MCF 10A (cell line): ENCODE measurements around the gene ZNF532. TPM values are rescaled to one million over a fixed set of nuclear protein-coding genes. Genes with fewer than 3 reads are reported as not detected.

ENCODE experiments used
- BruUV-seq: library from RNA; stranded (reverse); fragments of 400-500 nt; replicated peaks from 2 replicates; lab custom pipeline; 2021; lab: Mats Ljungman, UMichigan
- CTCF ChIA-PET: fragments of 300-600 bp; sonication (Branson Sonifier 250); formaldehyde crosslinking; extraction: SDS; loops from one replicate; lab custom pipeline; 2021; ENCODE audit warnings: antibody characterized with exemption, inconsistent platforms; lab: Yijun Ruan, JAX
- POLR2A ChIA-PET: fragments of 300-600, 350-650 bp; sonication (Branson Sonifier 250); formaldehyde crosslinking; extraction: SDS; loops from one replicate; lab custom pipeline; 2020; ENCODE audit warnings: antibody characterized with exemption, inconsistent platforms; lab: Yijun Ruan, JAX
- DNase-seq: peaks from one replicate; pipeline ENCODE4 v3.0.0-alpha.2; 2018; ENCODE audit not compliant: unreplicated experiment
- H3K27ac Mint-ChIP-seq: one replicate; pipeline ENCODE4 v1.8.0; 2022; ENCODE audit warnings: mild to moderate bottlenecking, low read depth, mixed read lengths; ENCODE audit not compliant: unreplicated experiment
- H3K27me3 Mint-ChIP-seq: one replicate; pipeline ENCODE4 v1.8.0; 2022; ENCODE audit warnings: mixed read lengths; ENCODE audit not compliant: insufficient read depth, unreplicated experiment
- H3K36me3 Mint-ChIP-seq: one replicate; pipeline ENCODE4 v1.8.0; 2022; ENCODE audit warnings: mild to moderate bottlenecking, moderate library complexity, mixed read lengths; ENCODE audit not compliant: insufficient read depth, unreplicated experiment
- H3K4me1 Mint-ChIP-seq: one replicate; pipeline ENCODE4 v1.8.0; 2022; ENCODE audit warnings: mixed read lengths; ENCODE audit not compliant: insufficient read depth, unreplicated experiment
- H3K4me3 Mint-ChIP-seq: one replicate; pipeline ENCODE4 v1.8.0; 2022; ENCODE audit warnings: mild to moderate bottlenecking, moderate library complexity, mixed read lengths; ENCODE audit not compliant: unreplicated experiment
- H3K9me3 Mint-ChIP-seq: one replicate; pipeline ENCODE4 v1.8.0; 2022; ENCODE audit warnings: mixed read lengths; ENCODE audit not compliant: unreplicated experiment
- intact Hi-C: fragments of 100-400 bp; cut with micrococcal nuclease; formaldehyde crosslinking; loops from 2 replicates; pipeline ENCODE4 v1.14.1; 2022
- total RNA-seq: library from RNA; stranded (reverse); gene quantifications from 2 replicates; pipeline ENCODE4 v1.2.3, GENCODE V29; 2022
- TF ChIP-seq, protein P1 (sequence below): fragments of 200-600 bp; IDR thresholded peaks from one replicate; pipeline ENCODE4 v1.8.0; 2022; ENCODE audit warnings: antibody characterized with exemption, mild to moderate bottlenecking; ENCODE audit not compliant: unreplicated experiment

Gene ZNF532
- total RNA-seq, 1 experiment from 2014 or later = 64.1 TPM

DNA sequence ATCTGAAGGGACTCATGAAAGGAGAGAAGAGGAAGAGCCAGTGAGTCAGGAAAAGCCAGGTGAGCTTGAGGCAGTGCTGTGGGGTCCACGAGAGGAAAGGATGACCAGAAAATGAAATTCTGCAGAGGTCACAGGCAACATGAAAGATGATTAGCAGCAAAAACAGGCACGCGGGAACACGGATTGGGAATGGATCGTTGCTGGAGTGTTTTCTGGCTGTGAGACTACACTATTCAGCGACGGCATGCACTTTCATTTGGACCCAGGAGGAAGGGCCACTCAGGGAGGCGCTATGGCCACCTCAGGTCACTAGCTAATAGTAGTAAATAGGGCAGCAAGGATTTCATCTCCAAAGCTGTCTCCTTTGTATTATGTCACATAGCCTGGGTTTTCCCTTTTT lies 44.8 kb downstream of the ZNF532 start:
- no TSS peak for BruUV-seq
- Mint-ChIP-seq H3K9me3 (no peaks in the 10 kb centered on the region), H3K4me1 (peaks cover 16% of the 10 kb centered on the region), H3K27me3 (no peaks in the 10 kb centered on the region), H3K4me3 (no peak overlapping the region), H3K27ac (no peak overlapping the region), H3K36me3 (peaks cover 46% of the 10 kb centered on the region)
- no peak for DNase-seq
- ChIA-PET POLR2A (no interaction called here), CTCF (no interaction called here)
- TF ChIP-seq, protein P1, sequence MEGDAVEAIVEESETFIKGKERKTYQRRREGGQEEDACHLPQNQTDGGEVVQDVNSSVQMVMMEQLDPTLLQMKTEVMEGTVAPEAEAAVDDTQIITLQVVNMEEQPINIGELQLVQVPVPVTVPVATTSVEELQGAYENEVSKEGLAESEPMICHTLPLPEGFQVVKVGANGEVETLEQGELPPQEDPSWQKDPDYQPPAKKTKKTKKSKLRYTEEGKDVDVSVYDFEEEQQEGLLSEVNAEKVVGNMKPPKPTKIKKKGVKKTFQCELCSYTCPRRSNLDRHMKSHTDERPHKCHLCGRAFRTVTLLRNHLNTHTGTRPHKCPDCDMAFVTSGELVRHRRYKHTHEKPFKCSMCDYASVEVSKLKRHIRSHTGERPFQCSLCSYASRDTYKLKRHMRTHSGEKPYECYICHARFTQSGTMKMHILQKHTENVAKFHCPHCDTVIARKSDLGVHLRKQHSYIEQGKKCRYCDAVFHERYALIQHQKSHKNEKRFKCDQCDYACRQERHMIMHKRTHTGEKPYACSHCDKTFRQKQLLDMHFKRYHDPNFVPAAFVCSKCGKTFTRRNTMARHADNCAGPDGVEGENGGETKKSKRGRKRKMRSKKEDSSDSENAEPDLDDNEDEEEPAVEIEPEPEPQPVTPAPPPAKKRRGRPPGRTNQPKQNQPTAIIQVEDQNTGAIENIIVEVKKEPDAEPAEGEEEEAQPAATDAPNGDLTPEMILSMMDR = no peak
- intact Hi-C loops = no loop called here

DNA sequence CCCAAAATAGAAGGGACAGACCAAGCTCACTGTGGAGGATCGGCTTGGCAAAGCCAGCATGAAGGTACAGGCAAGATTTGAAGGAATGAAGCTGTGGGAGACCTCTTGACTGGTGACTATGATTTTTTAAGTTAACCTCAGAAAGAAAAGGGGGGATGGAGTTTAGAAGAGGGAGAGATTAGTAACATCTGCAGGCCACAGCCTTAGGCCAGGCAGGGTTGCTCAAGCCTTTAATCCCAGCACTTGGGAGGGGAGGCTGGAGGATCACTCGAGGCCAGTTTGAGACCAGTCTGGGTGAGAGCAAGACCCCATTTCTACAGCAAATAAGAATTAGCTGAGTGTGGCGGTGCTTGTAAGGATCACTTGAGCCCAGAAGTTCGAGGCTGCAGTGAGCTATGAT lies 46.6 kb downstream of the ZNF532 start:
- TF ChIP-seq, protein P1 = no peak
- Mint-ChIP-seq H3K36me3 (peaks cover 32% of the 10 kb centered on the region), H3K4me1 (peaks cover 16% of the 10 kb centered on the region), H3K27ac (peak overlapping the region; percentile 20), H3K4me3 (no peak overlapping the region), H3K9me3 (no peaks in the 10 kb centered on the region), H3K27me3 (no peaks in the 10 kb centered on the region)
- ChIA-PET CTCF (interaction anchor here (0.5 to 0.7 kb wide), 6 partner anchors 97 to 1047 kb away, joined by 3 read pairs; no protein-coding TSS in a partner anchor), POLR2A (interaction anchor here (1.0 kb wide), 1 partner anchor 10 kb away, joined by 3 read pairs; no protein-coding TSS in a partner anchor)
- no peak for DNase-seq
- intact Hi-C loops = no loop called here
- no TSS peak for BruUV-seq

DNA sequence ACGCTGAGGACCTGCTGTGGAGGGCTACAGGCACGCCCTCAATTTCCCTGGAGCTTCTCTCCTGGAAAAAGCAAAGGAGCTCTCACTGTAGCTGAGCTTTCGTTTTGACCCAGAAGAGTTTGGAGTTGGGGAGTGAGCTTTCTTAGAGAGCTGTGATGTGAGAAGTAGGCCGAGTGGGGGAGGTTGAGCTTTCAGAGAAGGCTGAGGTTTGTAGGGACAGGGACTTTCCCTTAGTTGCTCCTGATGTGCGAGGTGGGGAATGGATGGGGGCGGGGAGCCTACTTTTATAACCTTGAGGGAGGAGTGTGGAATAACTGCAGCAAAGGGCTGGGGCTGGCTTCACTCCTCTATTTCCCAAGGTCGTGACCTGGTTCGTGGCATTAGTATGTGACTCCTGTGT lies 47.1 kb downstream of the ZNF532 start:
- Mint-ChIP-seq H3K9me3 (no peaks in the 10 kb centered on the region), H3K27me3 (no peaks in the 10 kb centered on the region), H3K4me3 (no peak overlapping the region), H3K4me1 (peaks cover 16% of the 10 kb centered on the region), H3K36me3 (peaks cover 32% of the 10 kb centered on the region), H3K27ac (no peak overlapping the region)
- intact Hi-C loops = no loop called here
- TF ChIP-seq, protein P1 = no peak
- POLR2A ChIA-PET = interaction anchor here (1.0 kb wide), 1 partner anchor 10 kb away, joined by 3 read pairs; no protein-coding TSS in a partner anchor
- no TSS peak for BruUV-seq
- no peak for DNase-seq
- CTCF ChIA-PET = interaction anchor here (0.6 kb wide), 1 partner anchor 176 kb away, joined by 3 read pairs; no protein-coding TSS in a partner anchor

DNA sequence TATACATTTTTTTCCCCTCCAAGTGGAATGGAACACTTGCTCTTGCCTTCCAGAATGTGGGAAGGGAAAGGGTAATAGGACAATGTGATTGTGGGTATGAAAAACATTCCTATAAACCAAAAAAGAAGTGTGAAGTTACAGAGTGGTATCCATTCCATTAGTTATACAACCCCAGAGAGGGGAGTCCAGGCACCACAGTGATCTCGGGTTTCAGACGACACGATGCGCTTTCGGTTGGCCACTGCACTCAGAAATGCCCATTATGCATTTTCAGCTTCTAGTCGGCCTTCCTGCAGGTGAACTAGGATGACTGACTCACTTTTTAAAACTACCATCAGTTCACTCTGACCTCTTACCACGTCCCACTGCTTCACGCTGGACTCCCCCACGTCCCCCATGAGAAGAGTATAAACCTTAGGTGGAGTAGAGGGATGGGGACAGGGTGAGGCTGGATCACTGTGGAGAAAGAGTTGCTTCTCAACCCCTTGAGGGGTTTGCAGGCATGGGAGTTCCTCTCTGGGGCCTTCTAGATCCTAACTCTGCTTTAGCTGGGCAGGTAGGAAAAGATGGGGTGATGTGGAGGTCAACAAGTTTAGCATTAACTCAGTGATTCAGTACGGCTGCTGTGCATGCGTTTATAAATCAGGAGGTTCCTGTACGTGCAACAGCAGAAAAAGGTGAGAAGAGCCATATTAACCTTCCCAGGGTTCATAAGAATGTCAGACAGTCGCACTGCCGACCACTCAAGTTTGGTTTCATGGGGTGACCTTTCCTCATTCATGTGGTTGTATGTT lies 50.5 kb downstream of the ZNF532 start:
- CTCF ChIA-PET = interaction anchor here (1.3 kb wide), 1 partner anchor 488 kb away, joined by 3 read pairs; no protein-coding TSS in a partner anchor
- H3K27ac Mint-ChIP-seq = no peak overlapping the region
- no peaks in the 10 kb centered on the region for H3K27me3 Mint-ChIP-seq
- H3K36me3 Mint-ChIP-seq = peaks cover 36% of the 10 kb centered on the region
- TF ChIP-seq, protein P1 = no peak
- H3K4me1 Mint-ChIP-seq = peaks cover 16% of the 10 kb centered on the region
- no peak overlapping the region for H3K4me3 Mint-ChIP-seq
- no peaks in the 10 kb centered on the region for H3K9me3 Mint-ChIP-seq
- BruUV-seq = no TSS peak
- POLR2A ChIA-PET = no interaction called here
- intact Hi-C loops = no loop called here
- DNase-seq = no peak
